Measurements from ENCODE around the gene CLIC4.

CLIC4 gene

GRCh38 chr1:24764848-24765247, 19.6 kb downstream of the CLIC4 start:
- H3K4me3 ChIP-seq (ENCODE audit: low read depth, low read length): no peak overlapping the region
- no peak for TF ChIP-seq CTCF (IDR thresholded peaks at IDR 0.05; ENCODE audit: low read depth, low read length, missing control alignments)
- in situ Hi-C loops (cut with HindIII; ENCODE audit: low sequenced_read_pairs): loop anchor here (5.0 kb wide), 3 partner anchors 33 to 93 kb away; no protein-coding TSS in a partner anchor
- DNase-seq (ENCODE audit: low read depth): no peak

GRCh38 chr1:24765308-24765988, 20.2 kb downstream of the CLIC4 start:
- TF ChIP-seq CTCF (IDR thresholded peaks at IDR 0.05; ENCODE audit: low read depth, low read length, missing control alignments): no peak
- in situ Hi-C loops (cut with HindIII; ENCODE audit: low sequenced_read_pairs): loop anchor here (5.0 kb wide), 3 partner anchors 33 to 93 kb away; no protein-coding TSS in a partner anchor
- no peak for DNase-seq (ENCODE audit: low read depth)
- H3K4me3 ChIP-seq (ENCODE audit: low read depth, low read length): no peak overlapping the region

- in situ Hi-C loops (cut with HindIII; ENCODE audit: low sequenced_read_pairs): loop anchor here (5.0 kb wide), 3 partner anchors 35 to 95 kb away; no protein-coding TSS in a partner anchor
- TF ChIP-seq CTCF (IDR thresholded peaks at IDR 0.05; ENCODE audit: low read depth, low read length, missing control alignments): no peak
- DNase-seq (ENCODE audit: low read depth): no peak
- H3K4me3 ChIP-seq (ENCODE audit: low read depth, low read length): no peak overlapping the region
Observed at GRCh38 chr1:24767351-24767750, 22.1 kb downstream of the CLIC4 start.

- no peak overlapping the region for H3K4me3 ChIP-seq (ENCODE audit: low read depth, low read length)
- no peak for DNase-seq (ENCODE audit: low read depth)
- no peak for TF ChIP-seq CTCF (IDR thresholded peaks at IDR 0.05; ENCODE audit: low read depth, low read length, missing control alignments)
- in situ Hi-C loops (cut with HindIII; ENCODE audit: low sequenced_read_pairs): loop anchor here (5.0 kb wide), 3 partner anchors 37 to 97 kb away; no protein-coding TSS in a partner anchor
Observed at GRCh38 chr1:24768873-24769605, 23.8 kb downstream of the CLIC4 start.

GRCh38 chr1:24769656-24770651, 24.7 kb downstream of the CLIC4 start:
- in situ Hi-C loops (cut with HindIII; ENCODE audit: low sequenced_read_pairs): loop anchor here (5.0 kb wide), 3 partner anchors 38 to 98 kb away; no protein-coding TSS in a partner anchor
- no peak for TF ChIP-seq CTCF (IDR thresholded peaks at IDR 0.05; ENCODE audit: low read depth, low read length, missing control alignments)
- no peak overlapping the region for H3K4me3 ChIP-seq (ENCODE audit: low read depth, low read length)
- peak; percentile 91 for DNase-seq (ENCODE audit: low read depth)

- H3K4me3 ChIP-seq (ENCODE audit: low read depth, low read length): no peak overlapping the region
- no peak for DNase-seq (ENCODE audit: low read depth)
- TF ChIP-seq CTCF (IDR thresholded peaks at IDR 0.05; ENCODE audit: low read depth, low read length, missing control alignments): no peak
- in situ Hi-C loops (cut with HindIII; ENCODE audit: low sequenced_read_pairs): no loop called here
Observed at GRCh38 chr1:24770881-24771280, 25.6 kb downstream of the CLIC4 start.

Measured in astrocyte of the cerebellum (primary cell).